ENCODE measurements around the gene TET2. TPM values are rescaled to one million over a fixed set of nuclear protein-coding genes. Genes with fewer than 3 reads are reported as not detected.

Gene TET2
- 0.19 and 0.21 TPM in 2 replicates for total RNA-seq (2014; rRNA removed; shearing (Covaris generic))
- not detected in 2 replicates for total RNA-seq (2022)
- Bru-seq, nascent RNA: percentile 7 among the genes with signal in this experiment
- percentile 7 among the genes with signal in this experiment for BruChase-seq, experiment 1, labeled RNA remaining after a 6-hour chase
- percentile 12 among the genes with signal in this experiment for BruChase-seq, experiment 2, labeled RNA remaining after a 2-hour chase
- long read RNA-seq: 0 reads

GRCh38 chr4:105146276-105147015 lies at the start of gene TET2:
Gene TET2 (plus strand): TSS chr4:105146876. CDS start chr4:105233943, 87,067 bp downstream.
- ChIA-PET CTCF (ENCODE audit: unreplicated experiment) (no interaction called here), POLR2A (no interaction called here)
- peak; percentile 50 for DNase-seq (ENCODE audit: low spot score)

GRCh38 chr4:105102016-105102415 lies 44.7 kb upstream of the TET2 start:
- CTCF ChIA-PET (ENCODE audit: unreplicated experiment): no interaction called here
- POLR2A ChIA-PET: no interaction called here
- BruUV-seq (replicated peaks): no TSS peak

More at GRCh38 chr4:105146276-105147015, at the start of gene TET2:
- no peak within 1 kb of the TSS for H3K27ac ChIP-seq (ENCODE audit: low read depth, low read length, poor library complexity, severe bottlenecking)
- peak within 1 kb of the TSS; percentile 32; the same call in 1 of the 2 replicates for H2AFZ ChIP-seq (ENCODE audit: low read length)
- H3K9me3 ChIP-seq (ENCODE audit: low read length): no peaks in the 10 kb centered on the region
- no peaks in the 10 kb centered on the region for H3K79me2 ChIP-seq (ENCODE audit: insufficient read depth, low read depth, low read length)
- H3K4me3 ChIP-seq (ENCODE audit: low read depth, low read length, poor library complexity, severe bottlenecking): peak within 1 kb of the TSS; percentile 57
- intact Hi-C loops (cut with micrococcal nuclease; ENCODE audit: unreplicated experiment): loop anchor here (5.0 kb wide), 1 partner anchor 424 kb away; no protein-coding TSS in a partner anchor
- H3K9me2 ChIP-seq (ENCODE audit: insufficient read depth, low read length): no peaks in the 10 kb centered on the region
- no TSS peak for BruUV-seq (replicated peaks)
- H3K36me3 ChIP-seq (ENCODE audit: insufficient read depth, low read length): no peaks in the 10 kb centered on the region
- peaks cover 10% of the 10 kb centered on the region for H3K4me1 ChIP-seq (ENCODE audit: insufficient read depth, low read length, poor library complexity, severe bottlenecking)
- peak within 1 kb of the TSS; percentile 52 for H3K4me2 ChIP-seq (ENCODE audit: low read length)
- peaks cover 4% of the 10 kb centered on the region; the same call in 1 of the 2 replicates for H4K20me1 ChIP-seq (ENCODE audit: insufficient read depth, low read length)
- TF ChIP-seq CTCF (conservative IDR thresholded peaks at IDR 0.05; ENCODE audit: low read length) (no peak), EZH2phosphoT487 (IDR thresholded peaks at IDR 0.05; ENCODE audit: borderline replicate concordance, low read depth, low read length) (no peak)

More at GRCh38 chr4:105102016-105102415, 44.7 kb upstream of the TET2 start:
- no peak overlapping the region for H3K27ac ChIP-seq (ENCODE audit: low read depth, low read length, poor library complexity, severe bottlenecking)
- H3K9me3 ChIP-seq (ENCODE audit: low read length): no peaks in the 10 kb centered on the region
- H3K9me2 ChIP-seq (ENCODE audit: insufficient read depth, low read length): no peaks in the 10 kb centered on the region; the same call in 1 of the 2 replicates
- H4K20me1 ChIP-seq (ENCODE audit: insufficient read depth, low read length): no peaks in the 10 kb centered on the region
- no peak for DNase-seq (ENCODE audit: low spot score)
- H3K79me2 ChIP-seq (ENCODE audit: insufficient read depth, low read depth, low read length): no peaks in the 10 kb centered on the region
- no peaks in the 10 kb centered on the region for H3K36me3 ChIP-seq (ENCODE audit: insufficient read depth, low read length)
- H2AFZ ChIP-seq (ENCODE audit: low read length): no peak overlapping the region
- intact Hi-C loops (cut with micrococcal nuclease; ENCODE audit: unreplicated experiment): no loop called here
- TF ChIP-seq EZH2phosphoT487 (IDR thresholded peaks at IDR 0.05; ENCODE audit: borderline replicate concordance, low read depth, low read length) (no peak), CTCF (conservative IDR thresholded peaks at IDR 0.05; ENCODE audit: low read length) (no peak)
- H3K4me3 ChIP-seq (ENCODE audit: low read depth, low read length, poor library complexity, severe bottlenecking): no peak overlapping the region
- no peak overlapping the region for H3K4me2 ChIP-seq (ENCODE audit: low read length)
- H3K4me1 ChIP-seq (ENCODE audit: insufficient read depth, low read length, poor library complexity, severe bottlenecking): no peaks in the 10 kb centered on the region
